GM06990 (cell line): ENCODE data around the gene PKD1.

Experiments used
- DNase-seq: peaks from one replicate; pipeline ENCODE4 v3.0.0-alpha.2; 2011; ENCODE audit not compliant: insufficient read length; ENCODE audit errors: extremely low read depth
- H3K27me3 ChIP-seq: replicated peaks from 2 replicates; pipeline ENCODE4 v1.6.0; 2011; ENCODE audit warnings: low read length; ENCODE audit not compliant: control insufficient read depth, insufficient read depth
- H3K36me3 ChIP-seq: 2 replicates; pipeline ENCODE4 v1.5.1; 2011; ENCODE audit warnings: low read length; ENCODE audit not compliant: control insufficient read depth, insufficient read depth
- H3K4me3 ChIP-seq: replicated peaks from 2 replicates; pipeline ENCODE4 v1.5.1; 2011; ENCODE audit warnings: low read depth, mild to moderate bottlenecking, control low read depth, low read length
- CTCF ChIP-seq: IDR thresholded peaks from 2 replicates; pipeline ENCODE4 v1.5.1; 2011; ENCODE audit warnings: low read length, control low read depth, mild to moderate bottlenecking, inconsistent platforms; ENCODE audit not compliant: insufficient read depth, poor library complexity, severe bottlenecking

Gene PKD1

GRCh38 chr16:2172688-2173335 is 37.1 kb upstream of the PKD1 start:
- DNase-seq = no peak
- no peak overlapping the region for H3K4me3 ChIP-seq
- no peaks in the 10 kb centered on the region for H3K27me3 ChIP-seq
- TF ChIP-seq CTCF = no peak
- peaks cover 40% of the 10 kb centered on the region for H3K36me3 ChIP-seq

- no peak for TF ChIP-seq CTCF
- H3K36me3 ChIP-seq = peaks cover 37% of the 10 kb centered on the region
- DNase-seq = no peak
- no peaks in the 10 kb centered on the region for H3K27me3 ChIP-seq
- H3K4me3 ChIP-seq = no peak overlapping the region
Measured at GRCh38 chr16:2171601-2172178, 36.0 kb upstream of the PKD1 start.

GRCh38 chr16:2170587-2171435 is 35.1 kb upstream of the PKD1 start:
- H3K36me3 ChIP-seq = peaks cover 33% of the 10 kb centered on the region
- no peak for DNase-seq
- no peaks in the 10 kb centered on the region for H3K27me3 ChIP-seq
- no peak for TF ChIP-seq CTCF
- no peak overlapping the region for H3K4me3 ChIP-seq

GRCh38 chr16:2170080-2170479 is 34.4 kb upstream of the PKD1 start:
- Histone ChIP-seq H3K36me3 (peaks cover 30% of the 10 kb centered on the region), H3K4me3 (no peak overlapping the region), H3K27me3 (no peaks in the 10 kb centered on the region)
- no peak for TF ChIP-seq CTCF
- no peak for DNase-seq

GRCh38 chr16:2167068-2167638 is 31.5 kb upstream of the PKD1 start:
- DNase-seq = no peak
- Histone ChIP-seq H3K4me3 (no peak overlapping the region), H3K36me3 (peaks cover 28% of the 10 kb centered on the region), H3K27me3 (no peaks in the 10 kb centered on the region)
- TF ChIP-seq CTCF = no peak
